ENCODE results near the gene FGB.

FGB gene

GRCh38 chr4:154620111-154620510 lies 57.3 kb downstream of the FGB start:
- no peak for DNase-seq (ENCODE audit: low read depth in 2 of 2)
